A673 (cell line): ENCODE results near the gene COA8. TPM values are rescaled to one million over a fixed set of nuclear protein-coding genes. Genes with fewer than 3 reads are reported as not detected.

Experiments used
- BruUV-seq: library from RNA; stranded (reverse); fragments of 400-500 nt; replicated peaks from 2 replicates; lab custom pipeline; 2021; lab: Mats Ljungman, UMichigan
- CTCF ChIA-PET: fragments of 300-600 bp; sonication (Branson Sonifier 250); formaldehyde crosslinking; loops from one replicate; lab custom pipeline; 2022; ENCODE audit warnings: antibody characterized with exemption; lab: Charles Lee
- POLR2A ChIA-PET: fragments of 300-600 bp; sonication (Branson Sonifier 250); formaldehyde crosslinking; loops from one replicate; lab custom pipeline; 2022; ENCODE audit warnings: antibody characterized with exemption; ENCODE audit not compliant: low non-redundant PET; lab: Charles Lee
- DNase-seq: peaks from one replicate; pipeline ENCODE4 v3.0.0-alpha.2; 2015; ENCODE audit warnings: low spot score
- H3K27ac ChIP-seq: fragments of 200-600 bp; sonication (generic); 2 replicates; pipeline ENCODE4 v1.5.1; 2016; ENCODE audit warnings: mixed run types, low read depth, mild to moderate bottlenecking, mixed read lengths, antibody characterized with exemption, low read length; ENCODE audit not compliant: poor library complexity, severe bottlenecking
- H3K27me3 ChIP-seq: fragments of 200-600 bp; sonication (generic); replicated peaks from 2 replicates; pipeline ENCODE4 v1.6.1; 2017; ENCODE audit warnings: mixed run types, low read depth, mild to moderate bottlenecking, mixed read lengths, antibody characterized with exemption, low read length; ENCODE audit not compliant: insufficient read depth, poor library complexity
- H3K36me3 ChIP-seq: fragments of 200-600 bp; sonication (generic); 2 replicates; pipeline ENCODE4 v1.6.1; 2016; ENCODE audit warnings: mixed run types, mild to moderate bottlenecking, mixed read lengths, antibody characterized with exemption, low read length; ENCODE audit not compliant: insufficient read depth, poor library complexity, severe bottlenecking
- H3K4me1 ChIP-seq: fragments of 200-600 bp; sonication (generic); 2 replicates; pipeline ENCODE4 v1.6.1; 2017; ENCODE audit warnings: mixed run types, mild to moderate bottlenecking, mixed read lengths, antibody characterized with exemption, low read length; ENCODE audit not compliant: insufficient read depth, poor library complexity, severe bottlenecking
- H3K4me3 ChIP-seq: fragments of 200-600 bp; sonication (generic); 2 replicates; pipeline ENCODE4 v1.5.1; 2016; ENCODE audit warnings: low read depth, mixed run types, mild to moderate bottlenecking, mixed read lengths, low read length; ENCODE audit not compliant: poor library complexity, severe bottlenecking
- H3K9me3 ChIP-seq: fragments of 200-600 bp; sonication (generic); 2 replicates; pipeline ENCODE4 v1.6.1; 2016; ENCODE audit warnings: mixed run types, low read depth, mild to moderate bottlenecking, mixed read lengths, antibody characterized with exemption, low read length; ENCODE audit not compliant: poor library complexity, severe bottlenecking
- EZH2 ChIP-seq: fragments of 200-600 bp; sonication (generic); IDR thresholded peaks from 2 replicates; pipeline ENCODE4 v1.6.1; 2017; ENCODE audit warnings: borderline replicate concordance, low read depth, mild to moderate bottlenecking, mixed read lengths, antibody characterized with exemption, low read length; ENCODE audit not compliant: poor library complexity, severe bottlenecking
- intact Hi-C: fragments of 100-400 bp; cut with micrococcal nuclease; formaldehyde crosslinking; loops from one replicate; pipeline ENCODE4 v1.10.0; 2022; ENCODE audit not compliant: unreplicated experiment
- total RNA-seq: library from RNA; stranded (reverse); gene quantifications from 2 replicates; pipeline ENCODE4 v1.2.3, GENCODE V29; 2021
- TF ChIP-seq, protein P1 (sequence below): fragments of 300-800, 200-600 bp; sonication (generic); conservative IDR thresholded peaks from 2 replicates; pipeline ENCODE4 v1.5.1; 2017; ENCODE audit warnings: low read depth, mild to moderate bottlenecking, antibody characterized with exemption, low read length, moderate library complexity, mixed read lengths

The COA8 gene
- total RNA-seq, 1 experiment from 2014 or later, result 51.0 TPM

DNA sequence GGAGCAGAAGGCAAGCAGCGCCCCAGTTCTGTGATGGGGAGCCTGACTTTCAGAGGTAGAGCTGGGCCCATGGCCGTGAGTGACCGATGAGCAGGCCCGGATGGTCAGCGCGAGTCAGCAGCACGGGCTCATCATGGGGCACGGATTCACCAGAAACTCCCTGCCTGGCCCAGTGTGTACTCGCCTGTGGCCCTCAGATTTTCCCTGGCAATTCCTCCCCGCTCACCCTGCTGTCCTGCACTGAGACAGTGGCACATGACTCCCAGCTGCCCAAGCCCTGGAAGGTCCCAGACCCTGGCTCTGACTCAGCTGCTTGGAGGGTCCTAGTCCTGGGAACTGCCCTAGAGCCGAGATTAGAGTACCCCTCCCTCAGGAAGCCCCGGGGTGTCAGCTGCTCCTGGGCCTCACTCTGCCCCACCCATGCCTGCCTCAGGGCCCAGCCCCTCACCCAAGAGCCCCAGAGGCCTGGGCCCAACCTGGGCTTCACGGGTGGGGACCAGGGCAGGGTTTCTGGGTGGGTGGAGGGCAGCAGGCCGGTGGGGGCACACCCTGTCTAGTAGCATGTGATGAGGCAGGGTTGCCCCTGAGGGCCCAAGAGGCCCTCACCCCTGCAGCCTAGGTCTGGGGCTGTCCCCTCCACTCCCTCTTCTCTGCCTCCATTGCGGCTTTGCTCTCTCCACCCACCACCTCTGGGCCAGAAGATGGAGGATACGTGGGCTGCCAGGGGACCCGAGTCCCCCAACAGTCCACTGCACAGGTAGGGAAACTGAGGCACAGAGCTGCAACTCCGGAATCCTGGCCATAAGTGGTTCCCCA lies 25.4 kb upstream of the COA8 start:
- POLR2A ChIA-PET, result no interaction called here
- H3K4me3 ChIP-seq, result no peak overlapping the region
- TF ChIP-seq, protein P1, sequence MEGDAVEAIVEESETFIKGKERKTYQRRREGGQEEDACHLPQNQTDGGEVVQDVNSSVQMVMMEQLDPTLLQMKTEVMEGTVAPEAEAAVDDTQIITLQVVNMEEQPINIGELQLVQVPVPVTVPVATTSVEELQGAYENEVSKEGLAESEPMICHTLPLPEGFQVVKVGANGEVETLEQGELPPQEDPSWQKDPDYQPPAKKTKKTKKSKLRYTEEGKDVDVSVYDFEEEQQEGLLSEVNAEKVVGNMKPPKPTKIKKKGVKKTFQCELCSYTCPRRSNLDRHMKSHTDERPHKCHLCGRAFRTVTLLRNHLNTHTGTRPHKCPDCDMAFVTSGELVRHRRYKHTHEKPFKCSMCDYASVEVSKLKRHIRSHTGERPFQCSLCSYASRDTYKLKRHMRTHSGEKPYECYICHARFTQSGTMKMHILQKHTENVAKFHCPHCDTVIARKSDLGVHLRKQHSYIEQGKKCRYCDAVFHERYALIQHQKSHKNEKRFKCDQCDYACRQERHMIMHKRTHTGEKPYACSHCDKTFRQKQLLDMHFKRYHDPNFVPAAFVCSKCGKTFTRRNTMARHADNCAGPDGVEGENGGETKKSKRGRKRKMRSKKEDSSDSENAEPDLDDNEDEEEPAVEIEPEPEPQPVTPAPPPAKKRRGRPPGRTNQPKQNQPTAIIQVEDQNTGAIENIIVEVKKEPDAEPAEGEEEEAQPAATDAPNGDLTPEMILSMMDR, result no peak
- TF ChIP-seq EZH2, result no peak
- H3K4me1 ChIP-seq, result peaks cover 12% of the 10 kb centered on the region
- intact Hi-C loops, result no loop called here
- H3K9me3 ChIP-seq, result no peaks in the 10 kb centered on the region
- no TSS peak for BruUV-seq
- H3K27ac ChIP-seq, result no peak overlapping the region
- H3K36me3 ChIP-seq, result peaks cover 5% of the 10 kb centered on the region
- H3K27me3 ChIP-seq, result no peaks in the 10 kb centered on the region
- DNase-seq, result no peak
- CTCF ChIA-PET, result no interaction called here

DNA sequence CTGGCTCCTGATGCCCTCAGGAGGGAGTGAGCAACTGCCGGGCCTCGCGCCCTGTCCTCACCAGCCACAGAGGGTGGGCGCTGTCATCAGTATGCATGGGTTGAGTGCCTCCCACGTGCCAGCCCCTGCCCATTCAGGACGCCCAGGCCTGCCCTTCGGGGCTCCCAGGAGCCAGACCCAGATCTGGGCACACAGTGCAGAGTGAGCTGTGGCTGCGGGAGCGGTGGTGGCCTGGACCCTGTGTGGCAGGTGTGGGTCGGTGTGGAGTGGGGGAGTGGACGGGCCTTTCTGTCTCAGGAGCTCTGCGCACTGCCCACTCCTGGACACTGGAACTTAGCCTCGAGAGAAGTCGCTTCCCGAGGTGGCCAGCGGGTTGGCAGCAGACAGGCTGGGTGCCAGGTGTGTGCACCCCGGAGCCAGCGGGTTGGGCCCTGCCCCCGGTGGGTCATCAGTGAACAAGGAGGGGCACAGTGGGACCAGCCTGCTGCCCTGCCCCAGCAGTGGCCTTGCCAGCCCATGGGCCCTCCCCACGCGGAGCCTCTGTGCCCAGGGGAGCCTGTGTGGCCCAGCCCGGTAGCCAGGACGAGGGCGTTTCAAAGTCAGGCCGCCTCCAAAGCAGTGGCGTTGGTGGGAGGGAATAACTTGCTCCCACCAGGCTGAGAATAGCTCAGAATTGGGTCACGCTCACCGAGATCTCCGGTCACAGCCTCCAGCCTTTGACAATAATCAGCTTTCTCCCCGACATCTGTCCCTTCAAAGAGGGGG lies 24.3 kb upstream of the COA8 start:
- H3K4me3 ChIP-seq, result no peak overlapping the region
- TF ChIP-seq EZH2, result no peak
- TF ChIP-seq, protein P1, result no peak
- peaks cover 5% of the 10 kb centered on the region for H3K36me3 ChIP-seq
- intact Hi-C loops, result no loop called here
- no TSS peak for BruUV-seq
- POLR2A ChIA-PET, result no interaction called here
- peaks cover 23% of the 10 kb centered on the region for H3K4me1 ChIP-seq
- no peaks in the 10 kb centered on the region for H3K27me3 ChIP-seq
- no peak for DNase-seq
- no peak overlapping the region for H3K27ac ChIP-seq
- CTCF ChIA-PET, result interaction anchor here (0.6 kb wide), 1 partner anchor 10 kb away, joined by 4 read pairs; the partner anchor contains the start of gene TRMT61A
- no peaks in the 10 kb centered on the region for H3K9me3 ChIP-seq

DNA sequence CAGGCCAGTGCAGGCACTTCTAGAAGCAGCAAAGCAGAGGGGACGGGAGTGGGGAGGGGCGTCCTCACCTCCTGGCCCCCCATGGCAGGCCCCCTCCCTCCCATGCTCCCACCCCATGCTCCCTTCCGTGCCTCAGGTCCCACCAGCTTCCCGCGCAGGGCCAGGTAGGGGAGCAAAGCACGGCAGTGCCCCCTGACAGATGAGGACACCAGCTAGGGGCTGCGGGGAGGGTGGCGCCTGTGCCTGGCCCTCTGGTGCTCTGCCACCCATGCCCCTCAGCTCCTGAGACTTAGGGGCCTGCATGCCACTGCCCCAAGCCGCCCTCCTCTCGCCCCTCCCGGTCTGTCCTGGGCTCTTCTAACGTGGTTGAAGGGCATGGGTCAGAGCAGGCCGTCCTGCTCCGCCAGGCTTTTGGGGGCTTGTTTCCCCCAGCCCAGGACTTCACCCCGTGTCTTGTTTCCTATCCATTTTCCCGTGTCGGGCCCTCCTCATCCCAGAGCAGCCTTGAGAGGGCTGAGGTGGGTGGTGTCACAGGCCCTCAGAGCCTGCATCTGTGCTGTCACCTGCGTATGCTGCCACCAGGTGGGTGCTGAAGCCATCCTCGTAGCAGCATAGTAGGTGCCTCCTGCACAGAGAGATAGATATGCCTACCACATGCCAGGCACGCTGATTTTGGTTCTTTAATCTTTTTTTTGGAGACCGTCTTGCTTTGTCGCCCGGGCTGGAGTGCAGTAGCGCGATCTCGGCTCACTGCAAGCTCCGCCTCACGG lies 23.5 kb upstream of the COA8 start:
- CTCF ChIA-PET, result interaction anchor here (0.6 kb wide), 2 partner anchors 11 to 1261 kb away, joined by 3 to 4 read pairs; partner anchors contain the start of gene TRMT61A
- Histone ChIP-seq H3K27me3 (no peaks in the 10 kb centered on the region), H3K9me3 (no peaks in the 10 kb centered on the region), H3K4me1 (peaks cover 30% of the 10 kb centered on the region), H3K36me3 (no peaks in the 10 kb centered on the region), H3K27ac (no peak overlapping the region), H3K4me3 (no peak overlapping the region)
- no peak for DNase-seq
- TF ChIP-seq, protein P1, result no peak
- TF ChIP-seq EZH2, result no peak
- no TSS peak for BruUV-seq
- intact Hi-C loops, result no loop called here
- POLR2A ChIA-PET, result no interaction called here
